Loucy (cell line): ENCODE measurements around the gene SPOPL.
"Not testable (repeated sequence)": the region's sequence is repeated elsewhere in the genome, so short reads cannot be mapped to it uniquely, and the experiment has no call there.

Experiments
- H2AFZ ChIP-seq: fragments of 200-600 bp; sonication (generic); 2 replicates; pipeline ENCODE4 v1.6.0; 2016; ENCODE audit warnings: antibody characterized with exemption, mild to moderate bottlenecking, low read length, moderate library complexity
- H3F3A ChIP-seq: fragments of 200-600 bp; 2 replicates; pipeline ENCODE4 v1.6.0; 2016; ENCODE audit warnings: antibody characterized with exemption, low read depth, mild to moderate bottlenecking
- H3K27me3 ChIP-seq: fragments of 200-600 bp; sonication (generic); 2 replicates; pipeline ENCODE4 v1.6.1; 2014; ENCODE audit warnings: low read length, mild to moderate bottlenecking; ENCODE audit not compliant: insufficient read depth, poor library complexity, severe bottlenecking
- H3K36me3 ChIP-seq: fragments of 200-600 bp; sonication (generic); 2 replicates; pipeline ENCODE4 v1.6.1; 2016; ENCODE audit warnings: low read length; ENCODE audit not compliant: insufficient read depth
- H3K4me1 ChIP-seq: fragments of 200-600 bp; sonication (generic); 2 replicates; pipeline ENCODE4 v1.5.1; 2014; ENCODE audit warnings: low read length, mild to moderate bottlenecking; ENCODE audit not compliant: insufficient read depth, poor library complexity, severe bottlenecking
- H3K4me2 ChIP-seq: fragments of 200-600 bp; sonication (generic); 2 replicates; pipeline ENCODE4 v1.6.0; 2014; ENCODE audit warnings: antibody characterized with exemption, low read length, low read depth, mild to moderate bottlenecking; ENCODE audit not compliant: poor library complexity, severe bottlenecking
- H3K4me3 ChIP-seq: fragments of 200-600 bp; sonication (generic); 2 replicates; pipeline ENCODE4 v1.5.1; 2014; ENCODE audit warnings: low read length, mild to moderate bottlenecking, mixed read lengths; ENCODE audit not compliant: poor library complexity, severe bottlenecking
- H3K79me2 ChIP-seq: fragments of 200-600 bp; sonication (generic); 2 replicates; pipeline ENCODE4 v1.6.1; 2014; ENCODE audit warnings: low read length; ENCODE audit not compliant: insufficient read depth
- H3K9ac ChIP-seq: fragments of 200-600 bp; sonication (generic); 2 replicates; pipeline ENCODE4 v1.6.0; 2014; ENCODE audit warnings: mild to moderate bottlenecking, low read depth, low read length, moderate library complexity; ENCODE audit not compliant: poor library complexity, severe bottlenecking
- H3K9me2 ChIP-seq: fragments of 200-600 bp; sonication (generic); replicated peaks from 2 replicates; pipeline ENCODE4 v1.6.1; 2016; ENCODE audit warnings: low read depth, low read length, mixed read lengths
- H3K9me3 ChIP-seq: fragments of 200-600 bp; sonication (generic); 2 replicates; pipeline ENCODE4 v1.6.1; 2014; ENCODE audit warnings: mild to moderate bottlenecking, antibody characterized with exemption, low read length, low read depth; ENCODE audit not compliant: insufficient read depth
- H4K20me1 ChIP-seq: fragments of 200-600 bp; sonication (generic); 2 replicates; pipeline ENCODE4 v1.6.0; 2014; ENCODE audit warnings: antibody characterized with exemption, low read length, mild to moderate bottlenecking; ENCODE audit not compliant: insufficient read depth, poor library complexity, severe bottlenecking
- CTCF ChIP-seq: fragments of 200-600 bp; sonication (generic); conservative IDR thresholded peaks from 2 replicates; pipeline ENCODE4 v1.5.1; 2014; ENCODE audit warnings: mild to moderate bottlenecking, antibody characterized with exemption, low read length
- EZH2phosphoT487 ChIP-seq: fragments of 200-600 bp; IDR thresholded peaks from 2 replicates; pipeline ENCODE4 v1.6.1; 2018; ENCODE audit warnings: antibody characterized with exemption, mild to moderate bottlenecking, moderate library complexity, borderline replicate concordance

Gene SPOPL

GRCh38 chr2:138476940-138477339, 24.6 kb upstream of the SPOPL start:
- H3K4me3 ChIP-seq, result no peak overlapping the region
- H3K9me2 ChIP-seq, result no peaks in the 10 kb centered on the region
- H3F3A ChIP-seq, result no peaks in the 10 kb centered on the region
- H3K4me1 ChIP-seq, result no peaks in the 10 kb centered on the region
- H3K79me2 ChIP-seq, result no peaks in the 10 kb centered on the region
- no peak overlapping the region for H3K9ac ChIP-seq
- H2AFZ ChIP-seq, result no peak overlapping the region
- no peak for TF ChIP-seq EZH2phosphoT487
- TF ChIP-seq CTCF, result no peak
- H3K9me3 ChIP-seq, result no peaks in the 10 kb centered on the region
- no peaks in the 10 kb centered on the region for H4K20me1 ChIP-seq
- H3K4me2 ChIP-seq, result no peak overlapping the region
- no peaks in the 10 kb centered on the region for H3K36me3 ChIP-seq
- no peaks in the 10 kb centered on the region for H3K27me3 ChIP-seq

- H3K9me2 ChIP-seq, H2AFZ ChIP-seq, H4K20me1 ChIP-seq, H3K4me3 ChIP-seq, H3K4me1 ChIP-seq, H3K9me3 ChIP-seq, H3K9ac ChIP-seq, H3F3A ChIP-seq, H3K27me3 ChIP-seq, H3K79me2 ChIP-seq, H3K4me2 ChIP-seq, H3K36me3 ChIP-seq: not testable (repeated sequence)
Measured at GRCh38 chr2:138482796-138483195, 18.8 kb upstream of the SPOPL start.

GRCh38 chr2:138485019-138485418, 16.6 kb upstream of the SPOPL start:
- Histone ChIP-seq H3K4me2 (no peak overlapping the region), H2AFZ (no peak overlapping the region), H3K79me2 (no peaks in the 10 kb centered on the region), H3K4me3 (no peak overlapping the region), H3K27me3 (no peaks in the 10 kb centered on the region), H3K9me2 (no peaks in the 10 kb centered on the region), H3F3A (no peaks in the 10 kb centered on the region), H4K20me1 (no peaks in the 10 kb centered on the region), H3K4me1 (no peaks in the 10 kb centered on the region), H3K9me3 (no peaks in the 10 kb centered on the region), H3K9ac (no peak overlapping the region), H3K36me3 (no peaks in the 10 kb centered on the region)
- TF ChIP-seq CTCF, result no peak
- no peak for TF ChIP-seq EZH2phosphoT487

- no peaks in the 10 kb centered on the region for H3K27me3 ChIP-seq
- H4K20me1 ChIP-seq, result no peaks in the 10 kb centered on the region
- H3K36me3 ChIP-seq, result no peaks in the 10 kb centered on the region
- H3K9ac ChIP-seq, result no peak overlapping the region
- H3K4me2 ChIP-seq, result no peak overlapping the region
- no peaks in the 10 kb centered on the region for H3K9me3 ChIP-seq
- no peak for TF ChIP-seq EZH2phosphoT487
- H2AFZ ChIP-seq, result no peak overlapping the region
- H3K9me2 ChIP-seq, result no peaks in the 10 kb centered on the region
- no peak overlapping the region for H3K4me3 ChIP-seq
- H3K79me2 ChIP-seq, result no peaks in the 10 kb centered on the region
- H3K4me1 ChIP-seq, result no peaks in the 10 kb centered on the region
- no peaks in the 10 kb centered on the region for H3F3A ChIP-seq
Measured at GRCh38 chr2:138486363-138487198, 15.0 kb upstream of the SPOPL start.
